ENCODE data around the gene SLC25A10. TPM values are rescaled to one million over a fixed set of nuclear protein-coding genes. Genes with fewer than 3 reads are reported as not detected.
A peak's percentile ranks its signal among the peaks of the same experiment; 100 is the strongest.

Gene SLC25A10
- total and polyA plus RNA-seq, 4 donors: 4.3 to 21.5 (median 17.0) TPM

DNA sequence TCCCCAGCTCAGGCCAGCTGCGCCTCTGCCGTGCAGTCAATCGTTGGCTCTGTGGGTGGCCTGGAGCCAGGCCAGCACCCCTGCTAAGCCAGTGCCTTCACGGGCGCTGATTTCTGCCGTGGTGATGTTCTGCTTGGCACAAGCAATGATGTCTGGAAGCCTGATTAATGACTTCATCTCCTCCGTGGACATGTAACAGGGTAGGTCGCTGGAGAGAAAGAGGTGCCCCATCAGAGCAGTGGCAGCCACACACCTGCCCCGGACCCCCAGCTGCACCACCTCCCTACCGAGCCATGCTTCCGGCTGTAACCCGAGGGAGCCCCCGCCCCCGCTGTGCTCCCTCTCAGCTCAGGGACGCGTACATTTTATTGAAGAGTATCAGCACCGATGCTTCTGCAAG is 30.4 kb upstream of the SLC25A10 start:
- ATAC-seq (ENCODE audit: insufficient read depth, low FRiP score) (no peak), DNase-seq (no peak)
- Histone ChIP-seq H3K9ac (ENCODE audit: insufficient read depth in 1 of 2, low read length in 2 of 2) (no peak overlapping the region), H3K9me3 (ENCODE audit: control insufficient read depth in 4 of 4, insufficient read depth in 3 of 4, low read length in 3 of 4) (no peaks in the 10 kb centered on the region), H3K4me1 (ENCODE audit: control insufficient read depth in 5 of 5, insufficient read depth in 5 of 5, low read length in 5 of 5) (peaks cover 0 to 24% (median 5%) of the 10 kb centered on the region in 5 donors), H3K27ac (ENCODE audit: low read depth in 1 of 2, low read length in 1 of 2) (no peak overlapping the region), H3K36me3 (ENCODE audit: control insufficient read depth in 4 of 4, insufficient read depth in 4 of 4, low read length in 4 of 4) (peaks cover 0 to 15% (median 4%) of the 10 kb centered on the region in 4 donors), H3K27me3 (ENCODE audit: control insufficient read depth in 3 of 3, insufficient read depth in 3 of 3, low read length in 2 of 3) (no peaks in the 10 kb centered on the region), H3K4me3 (no peak overlapping the region)
- TF ChIP-seq, protein P1, sequence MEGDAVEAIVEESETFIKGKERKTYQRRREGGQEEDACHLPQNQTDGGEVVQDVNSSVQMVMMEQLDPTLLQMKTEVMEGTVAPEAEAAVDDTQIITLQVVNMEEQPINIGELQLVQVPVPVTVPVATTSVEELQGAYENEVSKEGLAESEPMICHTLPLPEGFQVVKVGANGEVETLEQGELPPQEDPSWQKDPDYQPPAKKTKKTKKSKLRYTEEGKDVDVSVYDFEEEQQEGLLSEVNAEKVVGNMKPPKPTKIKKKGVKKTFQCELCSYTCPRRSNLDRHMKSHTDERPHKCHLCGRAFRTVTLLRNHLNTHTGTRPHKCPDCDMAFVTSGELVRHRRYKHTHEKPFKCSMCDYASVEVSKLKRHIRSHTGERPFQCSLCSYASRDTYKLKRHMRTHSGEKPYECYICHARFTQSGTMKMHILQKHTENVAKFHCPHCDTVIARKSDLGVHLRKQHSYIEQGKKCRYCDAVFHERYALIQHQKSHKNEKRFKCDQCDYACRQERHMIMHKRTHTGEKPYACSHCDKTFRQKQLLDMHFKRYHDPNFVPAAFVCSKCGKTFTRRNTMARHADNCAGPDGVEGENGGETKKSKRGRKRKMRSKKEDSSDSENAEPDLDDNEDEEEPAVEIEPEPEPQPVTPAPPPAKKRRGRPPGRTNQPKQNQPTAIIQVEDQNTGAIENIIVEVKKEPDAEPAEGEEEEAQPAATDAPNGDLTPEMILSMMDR (IDR thresholded peaks at IDR 0.05; ENCODE audit: control extremely low read depth, extremely low read depth): no peak
- WGBS, 2 donors: 83 to 88% methylated on average over 17 of the region's 17 CpGs

DNA sequence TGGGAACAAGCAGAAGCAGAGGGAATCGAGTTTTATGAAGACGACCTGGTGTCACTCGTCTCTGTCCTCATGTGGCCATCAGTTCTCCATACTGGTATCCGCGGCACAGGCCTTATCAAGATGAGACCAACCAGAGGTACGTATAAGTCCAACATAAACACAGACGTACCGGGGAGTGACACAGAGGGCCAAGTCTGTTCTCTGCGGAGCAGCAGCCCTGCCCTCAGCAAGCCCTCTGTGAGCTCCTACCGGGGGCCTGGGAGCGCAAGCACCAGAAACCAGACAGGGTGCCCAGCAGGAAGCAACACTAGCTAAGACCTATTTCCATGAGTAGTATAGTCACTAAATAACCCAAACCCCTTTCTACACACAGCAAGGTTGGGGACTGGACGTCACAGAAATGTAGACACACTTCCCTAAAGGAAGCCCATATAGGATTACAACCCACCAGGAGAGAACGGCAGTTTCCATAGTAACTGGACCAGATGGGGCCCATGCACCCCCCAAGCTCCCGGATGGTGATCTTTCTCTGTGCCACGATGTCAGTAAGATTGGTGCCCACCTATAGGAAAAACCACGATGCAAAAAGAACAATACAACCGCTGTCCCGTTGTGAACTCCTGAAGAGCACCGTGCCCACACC is 29.4 kb upstream of the SLC25A10 start:
- H3K9me3 ChIP-seq (ENCODE audit: control insufficient read depth in 4 of 4, insufficient read depth in 3 of 4, low read length in 3 of 4): no peaks in the 10 kb centered on the region
- H3K27ac ChIP-seq (ENCODE audit: low read depth in 1 of 2, low read length in 1 of 2): no peak overlapping the region
- peaks cover 0 to 25% (median 4%) of the 10 kb centered on the region in 4 donors for H3K36me3 ChIP-seq (ENCODE audit: control insufficient read depth in 4 of 4, insufficient read depth in 4 of 4, low read length in 4 of 4)
- no peak for ATAC-seq (ENCODE audit: insufficient read depth, low FRiP score)
- WGBS, 2 donors: 39 to 43% methylated on average over 19 of the region's 19 CpGs
- no peaks in the 10 kb centered on the region for H3K27me3 ChIP-seq (ENCODE audit: control insufficient read depth in 3 of 3, insufficient read depth in 3 of 3, low read length in 2 of 3)
- H3K4me3 ChIP-seq: peak overlapping the region; percentile 91
- no peak for DNase-seq
- TF ChIP-seq, protein P1 (IDR thresholded peaks at IDR 0.05; ENCODE audit: control extremely low read depth, extremely low read depth): no peak
- peak overlapping the region; percentile 57 to 81 for H3K9ac ChIP-seq (ENCODE audit: insufficient read depth in 1 of 2, low read length in 2 of 2)
- H3K4me1 ChIP-seq (ENCODE audit: control insufficient read depth in 5 of 5, insufficient read depth in 5 of 5, low read length in 5 of 5): peaks cover 0 to 24% (median 5%) of the 10 kb centered on the region in 5 donors

DNA sequence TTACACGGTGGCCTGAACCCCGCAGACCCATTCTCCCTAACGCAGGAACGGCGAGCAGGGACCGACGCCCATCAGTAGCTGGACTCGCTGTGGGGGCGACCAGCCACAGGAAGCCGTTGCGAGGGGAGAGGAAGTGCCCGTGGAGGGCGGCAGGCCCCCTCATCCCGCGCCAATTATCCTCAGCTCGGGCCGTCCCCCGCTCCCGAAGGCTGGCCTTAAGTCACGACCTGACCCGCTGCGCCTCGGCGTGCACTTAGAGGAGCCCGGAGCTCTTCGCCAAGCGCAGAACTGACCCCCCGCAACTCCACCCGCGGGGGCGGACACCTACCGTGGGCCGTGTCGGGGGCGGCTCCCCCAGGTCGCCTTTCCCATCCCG is 28.9 kb upstream of the SLC25A10 start:
- H3K4me1 ChIP-seq (ENCODE audit: control insufficient read depth in 5 of 5, insufficient read depth in 5 of 5, low read length in 5 of 5): peaks cover 0 to 24% (median 5%) of the 10 kb centered on the region in 5 donors
- TF ChIP-seq, protein P1 (IDR thresholded peaks at IDR 0.05; ENCODE audit: control extremely low read depth, extremely low read depth): no peak
- 0 to 1% methylated on average over 32 to 37 of the region's 37 CpGs for WGBS, 2 donors
- H3K4me3 ChIP-seq: peak overlapping the region; percentile 91
- no peaks in the 10 kb centered on the region for H3K27me3 ChIP-seq (ENCODE audit: control insufficient read depth in 3 of 3, insufficient read depth in 3 of 3, low read length in 2 of 3)
- peak overlapping the region; percentile 57 to 81 for H3K9ac ChIP-seq (ENCODE audit: insufficient read depth in 1 of 2, low read length in 2 of 2)
- no peak for ATAC-seq (ENCODE audit: insufficient read depth, low FRiP score)
- no peak for DNase-seq
- H3K9me3 ChIP-seq (ENCODE audit: control insufficient read depth in 4 of 4, insufficient read depth in 3 of 4, low read length in 3 of 4): no peaks in the 10 kb centered on the region
- peak overlapping the region; percentile 58 to 76 for H3K27ac ChIP-seq (ENCODE audit: low read depth in 1 of 2, low read length in 1 of 2)
- H3K36me3 ChIP-seq (ENCODE audit: control insufficient read depth in 4 of 4, insufficient read depth in 4 of 4, low read length in 4 of 4): peaks cover 0 to 30% (median 6%) of the 10 kb centered on the region in 4 donors

Measured in lung (tissue), 12 donors.